Kidney capillary endothelial cell (primary cell): Measurements from ENCODE around the gene TBL1Y.
"Not testable (repeated sequence)": the region's sequence is repeated elsewhere in the genome, so short reads cannot be mapped to it uniquely, and the experiment has no call there.

Experiments
- DNase-seq: peaks from one replicate; pipeline ENCODE4 v3.0.0-alpha.2; 2018; ENCODE audit warnings: low spot score

Gene TBL1Y

GRCh38 chrY:6910372-6911252, at the start of gene TBL1Y:
Gene TBL1Y (plus strand): TSS chrY:6910697. CDS start chrY:7025085, 114,388 bp downstream.
- DNase-seq, result no peak

- DNase-seq, result no peak
These were observed 16.0 kb upstream of the TBL1Y start for GRCh38 chrY:6894496-6894895.

- no peak for DNase-seq
These were observed 15.3 kb upstream of the TBL1Y start for GRCh38 chrY:6895236-6895635.

- DNase-seq, result not testable (repeated sequence)
These were observed 8.4 kb upstream of the TBL1Y start for GRCh38 chrY:6902116-6902515.

GRCh38 chrY:6907591-6907990, 2.9 kb upstream of the TBL1Y start:
- DNase-seq, result no peak

GRCh38 chrY:6908021-6908420, 2.5 kb upstream of the TBL1Y start:
- not testable (repeated sequence) for DNase-seq

GRCh38 chrY:6909118-6909521, 1.4 kb upstream of the TBL1Y start:
- DNase-seq, result no peak

GRCh38 chrY:6909856-6910255, 641 bp upstream of the TBL1Y start:
- DNase-seq, result no peak

- no peak for DNase-seq
These were observed 870 bp downstream of the TBL1Y start, which contains the start of gene AMELY for GRCh38 chrY:6911253-6911881. Gene AMELY (minus strand): TSS chrY:6911752. CDS start chrY:6872608, 39,144 bp downstream.

- DNase-seq, result no peak
These were observed 2.9 kb downstream of the TBL1Y start for GRCh38 chrY:6913362-6913761.

GRCh38 chrY:6921061-6921460, 10.6 kb downstream of the TBL1Y start:
- no peak for DNase-seq

- DNase-seq, result no peak
These were observed 17.8 kb downstream of the TBL1Y start for GRCh38 chrY:6928265-6928664.

- DNase-seq, result no peak
These were observed 18.7 kb downstream of the TBL1Y start for GRCh38 chrY:6929237-6929636.

- no peak for DNase-seq
These were observed 21.4 kb downstream of the TBL1Y start for GRCh38 chrY:6931779-6932396.

- DNase-seq, result no peak
These were observed 25.0 kb downstream of the TBL1Y start for GRCh38 chrY:6935497-6935896.

- DNase-seq, result no peak
These were observed 37.2 kb downstream of the TBL1Y start for GRCh38 chrY:6947695-6948094.

GRCh38 chrY:6948378-6948777, 37.9 kb downstream of the TBL1Y start:
- no peak for DNase-seq

- DNase-seq, result no peak
These were observed 39.5 kb downstream of the TBL1Y start for GRCh38 chrY:6949947-6950346.

- no peak for DNase-seq
These were observed 54.2 kb downstream of the TBL1Y start for GRCh38 chrY:6964732-6965131.

- no peak for DNase-seq
These were observed 56.0 kb downstream of the TBL1Y start for GRCh38 chrY:6966521-6966920.

GRCh38 chrY:6967736-6968135, 57.2 kb downstream of the TBL1Y start:
- no peak for DNase-seq

GRCh38 chrY:6968191-6968590, 57.7 kb downstream of the TBL1Y start:
- no peak for DNase-seq
